AG08396 (cell line): Measurements from ENCODE around the gene AGPS.
"Not testable (repeated sequence)": the region's sequence is repeated elsewhere in the genome, so short reads cannot be mapped to it uniquely, and the experiment has no call there.

ENCODE experiments used
- DNase-seq: peaks from one replicate; pipeline ENCODE4 v3.0.0; 2012; ENCODE audit warnings: low spot score, mixed read lengths

The AGPS gene

GRCh38 chr2:177422271-177422670, 29.7 kb downstream of the AGPS start:
- DNase-seq = no peak

- DNase-seq = not testable (repeated sequence)
These were observed 31.5 kb downstream of the AGPS start for GRCh38 chr2:177424120-177424519.

- DNase-seq = not testable (repeated sequence)
These were observed 32.0 kb downstream of the AGPS start for GRCh38 chr2:177424620-177425019.

GRCh38 chr2:177427316-177427715, 34.7 kb downstream of the AGPS start:
- DNase-seq = no peak

- DNase-seq = not testable (repeated sequence)
These were observed 35.4 kb downstream of the AGPS start for GRCh38 chr2:177427936-177428335.

GRCh38 chr2:177429688-177430325, 37.2 kb downstream of the AGPS start:
- peak; percentile 73 for DNase-seq

- no peak for DNase-seq
These were observed 37.8 kb downstream of the AGPS start for GRCh38 chr2:177430411-177430810.

- DNase-seq = not testable (repeated sequence)
These were observed 38.6 kb downstream of the AGPS start for GRCh38 chr2:177431111-177431725.

GRCh38 chr2:177432703-177433102, 40.1 kb downstream of the AGPS start:
- DNase-seq = no peak

GRCh38 chr2:177433402-177433801, 40.8 kb downstream of the AGPS start:
- no peak for DNase-seq

- no peak for DNase-seq
These were observed 41.9 kb downstream of the AGPS start for GRCh38 chr2:177434475-177434874.

- no peak for DNase-seq
These were observed 52.6 kb downstream of the AGPS start for GRCh38 chr2:177445200-177445599.

- DNase-seq = no peak
These were observed 55.5 kb downstream of the AGPS start for GRCh38 chr2:177448031-177448430.

- DNase-seq = no peak
These were observed 56.6 kb downstream of the AGPS start for GRCh38 chr2:177449159-177449558.

- no peak for DNase-seq
These were observed 62.6 kb downstream of the AGPS start for GRCh38 chr2:177455187-177455586.

GRCh38 chr2:177459756-177460155, 67.2 kb downstream of the AGPS start:
- DNase-seq = not testable (repeated sequence)

GRCh38 chr2:177460973-177461585, 68.5 kb downstream of the AGPS start:
- DNase-seq = no peak

GRCh38 chr2:177464549-177464948, 72.0 kb downstream of the AGPS start:
- no peak for DNase-seq

- no peak for DNase-seq
These were observed 73.0 kb downstream of the AGPS start for GRCh38 chr2:177465400-177466138.

- no peak for DNase-seq
These were observed 74.0 kb downstream of the AGPS start for GRCh38 chr2:177466337-177467195.

- peak; percentile 45 for DNase-seq
These were observed 75.1 kb downstream of the AGPS start for GRCh38 chr2:177467646-177468045.

GRCh38 chr2:177471990-177472389, 79.4 kb downstream of the AGPS start:
- no peak for DNase-seq
